NCI-H2107 treated with DMSO at 0.1 percent for 48 hours (cell line): ENCODE data around the gene PLAGL2.
"Not testable (repeated sequence)": the region's sequence is repeated elsewhere in the genome, so short reads cannot be mapped to it uniquely, and the experiment has no call there.

Experiments
- DNase-seq: peaks from one replicate; lab custom pipeline; 2025; ENCODE audit not compliant: unreplicated experiment; lab: John Stamatoyannopoulos, UW

Gene PLAGL2

DNA sequence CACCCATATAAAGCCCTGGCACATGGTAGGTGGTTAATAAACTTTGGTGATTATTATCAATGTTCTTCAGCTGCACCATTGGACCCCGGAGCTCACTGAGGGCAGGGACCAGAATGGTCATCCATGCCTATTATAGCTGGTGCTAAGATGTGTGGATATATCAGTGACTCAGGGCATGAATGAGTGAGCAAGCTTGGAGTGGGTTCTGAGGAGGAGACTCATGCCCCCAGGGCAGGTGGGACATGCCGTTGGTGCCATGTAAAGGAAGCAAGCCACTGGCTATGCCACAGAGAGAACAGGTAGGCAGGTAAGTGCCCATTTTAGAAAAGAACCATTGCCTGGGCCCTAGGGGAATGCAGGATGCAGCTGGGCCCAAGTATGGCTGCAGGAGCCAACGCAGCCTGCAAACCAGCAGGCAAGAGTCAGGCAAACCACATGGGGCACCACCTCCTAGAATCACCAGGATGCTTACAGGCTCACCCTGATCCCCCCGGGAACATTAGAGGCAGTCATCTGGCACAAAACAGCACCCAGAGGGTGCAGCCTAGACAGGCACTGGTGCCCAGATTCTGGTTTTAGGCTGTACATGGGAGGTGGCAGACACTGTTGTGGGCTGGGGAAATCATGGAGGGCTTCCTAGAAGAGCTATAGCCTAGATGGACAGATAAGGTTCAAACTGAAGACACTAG lies 23.5 kb downstream of the PLAGL2 start:
- DNase-seq: no peak

DNA sequence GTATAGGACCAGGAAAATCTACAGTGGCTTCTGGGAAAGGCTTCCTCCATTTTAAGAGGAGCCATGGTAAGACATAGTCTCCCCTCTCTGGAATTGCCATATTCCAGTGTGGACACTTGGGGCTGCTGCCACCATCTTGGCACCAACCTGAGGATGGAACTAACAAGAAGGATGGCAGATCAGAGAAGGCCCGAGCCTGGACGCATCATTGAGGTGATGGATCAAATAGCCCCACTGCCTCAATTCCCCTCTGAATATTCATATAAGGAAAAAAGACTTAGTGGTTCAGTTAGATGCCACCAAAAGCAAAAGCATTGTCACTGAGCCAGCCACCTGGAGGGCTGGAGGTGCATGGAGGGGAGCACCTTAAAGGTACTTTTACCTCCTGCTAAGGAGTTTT lies 25.9 kb downstream of the PLAGL2 start:
- no peak for DNase-seq

GRCh38 chr20:32179934-32180333 lies 27.6 kb downstream of the PLAGL2 start:
- DNase-seq: no peak

DNA sequence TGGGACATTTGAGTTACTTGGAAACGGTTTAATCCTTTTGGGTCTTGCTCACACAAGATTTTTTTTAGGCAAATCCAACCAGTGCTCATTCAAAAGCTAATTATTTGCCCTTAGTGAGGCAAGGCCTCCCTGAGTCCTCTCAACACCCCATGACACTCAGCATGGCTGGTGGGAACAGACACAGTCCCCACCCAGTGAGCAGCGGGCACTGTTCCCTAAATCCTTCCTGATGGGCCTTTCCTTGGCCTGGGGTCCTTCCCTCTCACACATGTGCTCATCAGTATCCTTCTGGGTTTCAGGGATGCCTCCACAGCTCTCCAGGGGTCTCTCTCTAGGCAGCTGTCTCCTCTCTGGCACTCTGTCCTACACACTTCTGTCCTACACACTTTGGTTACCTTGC lies 28.0 kb downstream of the PLAGL2 start:
- no peak for DNase-seq

- DNase-seq: not testable (repeated sequence)
Measured at GRCh38 chr20:32177696-32178095, 29.8 kb downstream of the PLAGL2 start.

DNA sequence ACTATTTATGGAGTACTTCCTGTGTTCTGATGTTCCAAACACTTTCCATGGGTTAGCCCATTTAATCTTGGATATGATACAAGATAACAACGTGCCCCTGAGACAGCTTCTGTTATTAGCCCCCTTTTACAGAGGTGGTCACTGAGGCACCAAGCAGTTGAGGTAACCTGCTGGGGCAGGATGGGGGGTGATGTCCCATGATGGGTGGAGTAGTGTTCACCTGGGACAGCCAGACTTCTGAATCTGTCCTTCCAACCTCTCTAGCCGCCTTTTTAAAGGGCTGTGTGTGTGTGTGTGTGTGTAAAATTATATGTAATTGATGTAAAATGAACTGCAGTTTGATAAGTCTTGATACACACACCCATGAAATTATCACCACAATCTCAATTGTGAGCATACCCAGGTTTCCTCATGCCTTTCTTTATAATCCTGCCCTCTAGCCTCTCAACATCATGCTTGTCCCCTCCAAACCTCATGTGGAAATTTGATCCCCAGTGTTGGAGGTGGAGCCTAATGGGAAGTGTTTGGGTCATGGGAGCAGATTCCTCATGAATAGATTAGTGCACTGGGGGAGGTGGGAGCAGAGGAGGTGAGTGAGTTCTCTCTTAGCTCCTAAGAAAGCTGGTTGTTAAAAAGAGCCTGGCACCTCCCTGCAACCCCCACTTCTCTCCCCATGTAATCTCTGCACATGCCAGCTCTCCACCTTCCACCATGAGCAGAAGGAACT lies 39.2 kb downstream of the PLAGL2 start:
- DNase-seq: no peak

DNA sequence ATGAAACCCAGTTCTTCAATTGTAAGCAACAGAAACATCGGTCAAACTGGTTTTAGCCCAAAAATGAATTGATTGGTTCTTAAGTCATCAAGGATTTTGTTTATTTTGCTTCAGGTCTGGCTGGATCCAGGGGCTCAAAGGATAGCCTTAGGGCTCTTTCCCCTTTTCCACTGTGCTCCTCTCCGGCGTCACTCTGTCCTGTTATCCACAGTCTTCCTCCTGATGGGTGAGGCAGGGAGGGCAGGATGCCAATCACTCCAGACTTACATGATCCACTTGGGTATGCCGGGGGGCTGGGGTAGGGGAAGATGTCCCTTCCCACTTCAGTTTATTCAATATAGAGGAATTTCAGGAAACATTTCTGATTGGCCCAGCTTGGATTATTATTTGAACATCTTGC lies 40.0 kb downstream of the PLAGL2 start:
- no peak for DNase-seq

DNA sequence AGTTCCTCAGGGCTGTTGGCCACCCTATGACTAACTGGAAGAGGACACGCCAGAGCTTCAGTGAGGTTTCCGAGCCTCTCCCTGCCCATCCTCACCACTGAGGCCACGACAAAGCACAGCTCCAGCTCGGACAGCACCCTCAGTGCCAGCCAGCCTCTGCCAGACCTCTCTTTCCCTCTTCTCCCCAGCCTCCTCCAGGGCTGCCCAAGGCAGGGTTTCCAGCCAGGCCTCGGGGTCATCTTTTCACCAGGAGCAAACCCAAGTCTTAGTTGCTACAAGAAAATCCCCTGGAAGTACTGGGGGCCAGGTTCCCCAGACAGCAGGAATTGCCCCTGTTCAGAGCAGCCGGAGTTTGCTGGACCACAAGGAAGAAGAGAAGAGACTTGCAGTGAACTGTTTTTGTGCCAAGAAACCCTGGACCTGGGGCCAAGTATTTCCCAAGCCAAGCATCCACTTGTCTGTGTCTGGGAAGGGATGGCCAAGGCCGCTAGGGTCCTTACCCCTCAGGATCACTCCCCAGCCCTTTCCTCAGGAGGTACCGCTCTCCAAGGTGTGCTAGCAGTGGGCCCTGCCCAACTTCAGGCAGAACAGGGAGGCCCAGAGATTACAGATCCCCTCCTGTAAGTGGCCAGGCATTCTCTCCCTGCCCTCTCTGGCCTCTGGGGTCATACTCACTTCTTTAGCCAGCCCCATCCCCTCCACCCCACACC lies 41.6 kb downstream of the PLAGL2 start:
- no peak for DNase-seq

DNA sequence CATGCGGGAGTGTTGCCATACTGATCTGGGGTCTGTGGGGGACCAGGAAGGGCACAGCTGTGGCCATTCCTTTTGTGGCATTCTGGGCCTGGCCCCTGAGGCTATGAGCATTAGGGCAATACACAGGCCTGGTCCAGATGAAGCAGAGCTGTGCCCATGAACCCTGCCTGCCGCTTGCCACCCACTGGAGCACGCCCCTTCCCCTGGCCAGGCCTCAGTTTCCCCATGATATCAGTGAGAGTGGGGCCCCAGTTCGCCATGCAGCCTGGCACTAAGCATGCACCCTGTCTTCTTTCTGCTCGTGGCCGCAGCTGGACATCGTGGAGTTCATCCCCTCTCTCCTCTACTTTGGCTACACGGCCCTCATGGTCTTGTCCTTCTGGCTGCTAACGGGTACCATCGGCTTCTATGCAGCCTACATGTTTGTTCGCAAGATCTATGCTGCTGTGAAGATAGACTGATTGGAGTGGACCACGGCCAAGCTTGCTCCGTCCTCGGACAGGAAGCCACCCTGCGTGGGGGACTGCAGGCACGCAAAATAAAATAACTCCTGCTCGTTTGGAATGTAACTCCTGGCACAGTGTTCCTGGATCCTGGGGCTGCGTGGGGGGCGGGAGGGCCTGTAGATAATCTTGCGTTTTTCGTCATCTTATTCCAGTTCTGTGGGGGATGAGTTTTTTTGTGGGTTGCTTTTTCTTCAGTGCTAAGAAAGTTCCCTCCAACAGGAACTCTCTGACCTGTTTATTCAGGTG lies 42.4 kb downstream of the PLAGL2 start:
- DNase-seq: no peak

DNA sequence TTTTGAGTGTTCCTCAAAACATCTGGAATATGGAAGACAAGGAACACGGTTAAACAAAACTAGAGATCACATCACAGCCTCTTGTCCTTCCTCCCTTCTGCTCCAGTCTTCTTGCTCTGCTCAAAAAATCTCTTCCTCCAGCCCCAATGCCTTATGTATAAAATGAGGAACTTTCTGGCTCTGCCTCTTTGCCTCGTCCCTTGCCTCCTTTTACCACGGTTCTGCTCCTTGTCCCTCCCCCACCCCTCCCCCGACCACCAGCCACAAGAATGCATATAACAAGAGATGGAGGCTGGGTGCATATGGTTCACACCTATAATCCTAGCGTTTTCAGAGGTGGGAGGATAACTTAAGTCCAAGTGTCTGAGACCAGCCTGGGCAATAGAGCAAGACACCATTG lies 43.6 kb downstream of the PLAGL2 start:
- DNase-seq: no peak

DNA sequence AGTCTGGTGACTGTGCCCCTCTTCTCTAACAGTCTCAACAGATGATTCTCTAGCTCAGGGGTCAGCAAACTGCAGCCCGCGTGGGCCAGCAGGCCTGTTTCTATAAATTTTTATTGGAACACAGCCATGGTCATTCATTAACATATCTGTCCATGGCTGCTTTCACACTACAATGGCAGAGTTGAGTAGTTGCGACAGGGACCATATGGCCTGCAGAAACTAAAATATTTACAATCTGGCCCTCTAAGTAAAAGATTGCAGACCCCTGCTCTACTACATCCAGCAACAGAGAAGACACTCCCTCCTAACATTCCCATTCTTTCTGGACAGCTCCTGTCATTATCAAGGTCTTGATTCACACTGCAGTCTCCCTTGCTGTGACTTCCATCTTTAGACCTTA lies 45.2 kb downstream of the PLAGL2 start:
- no peak for DNase-seq

- no peak for DNase-seq
Measured at GRCh38 chr20:32160341-32160740, 47.2 kb downstream of the PLAGL2 start.

- no peak for DNase-seq
Measured at GRCh38 chr20:32159766-32160221, 47.7 kb downstream of the PLAGL2 start.

DNA sequence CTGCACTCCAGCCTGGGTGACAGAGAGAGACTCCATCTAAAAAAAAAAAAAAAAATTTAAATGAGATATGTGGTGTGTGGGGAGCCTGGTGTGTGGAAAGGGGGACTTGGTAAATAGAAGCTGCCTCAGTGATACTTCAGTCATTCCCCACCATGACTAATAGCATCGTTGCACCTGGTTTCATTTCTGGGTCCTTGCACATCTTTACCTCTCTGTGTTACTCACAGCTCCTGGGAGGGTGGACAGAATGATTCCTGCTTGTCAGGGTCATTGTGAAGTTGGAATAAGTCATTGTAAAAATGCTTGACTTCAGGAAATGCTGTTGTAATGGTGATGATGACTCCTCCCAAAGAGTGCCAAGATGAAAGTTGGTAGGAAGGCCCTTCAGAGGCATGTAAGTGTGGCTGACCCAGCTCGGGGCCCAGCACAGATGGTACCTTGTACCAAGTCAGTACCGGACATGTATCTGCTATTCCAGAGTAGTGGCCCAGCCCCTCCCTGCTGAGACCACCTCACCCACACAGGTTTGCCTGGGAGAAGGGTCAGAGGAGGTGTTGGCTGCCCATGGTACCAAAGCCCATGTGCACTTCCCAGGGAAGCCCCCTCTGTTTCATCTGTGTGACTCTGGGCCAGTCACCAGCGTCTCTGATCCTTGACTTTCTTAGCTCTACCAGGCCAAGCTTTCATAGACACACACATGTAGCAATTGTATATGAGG lies 48.4 kb downstream of the PLAGL2 start:
- no peak for DNase-seq

GRCh38 chr20:32158351-32158750 lies 49.2 kb downstream of the PLAGL2 start:
- no peak for DNase-seq

GRCh38 chr20:32157611-32158010 lies 49.9 kb downstream of the PLAGL2 start:
- DNase-seq: no peak

- DNase-seq: peak; percentile 32
Measured at GRCh38 chr20:32155017-32155981, 52.2 kb downstream of the PLAGL2 start.

DNA sequence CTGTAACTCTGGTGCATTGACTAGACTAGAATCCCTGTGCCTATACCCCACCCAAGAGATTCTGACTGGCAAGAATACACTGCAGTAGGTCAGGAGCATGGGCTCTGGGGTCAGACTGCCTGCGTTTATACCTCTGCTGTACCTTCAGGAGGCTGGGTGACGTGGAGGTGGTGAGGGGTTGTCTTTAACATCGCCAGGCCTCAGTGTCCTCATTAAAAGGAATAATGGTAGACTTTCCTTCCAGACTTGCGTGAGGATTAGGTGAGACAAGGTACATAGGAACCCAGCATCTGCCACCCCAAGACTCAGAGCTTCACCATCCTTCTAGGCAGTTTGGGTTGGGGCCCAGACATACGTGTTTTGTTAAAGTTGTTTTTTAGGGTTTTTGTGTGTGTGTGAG lies 53.8 kb downstream of the PLAGL2 start:
- DNase-seq: no peak

GRCh38 chr20:32153156-32153665 lies 54.3 kb downstream of the PLAGL2 start:
- DNase-seq: no peak
